Astrocyte (in vitro differentiated cells and primary cell): Measurements from ENCODE around the gene HECA.

Source experiments
- EZH2 ChIP-seq: IDR thresholded peaks from 2 replicates; pipeline ENCODE4 v1.6.1; 2012; ENCODE audit warnings: mild to moderate bottlenecking, low read length, inconsistent platforms; ENCODE audit not compliant: insufficient read depth
- TF ChIP-seq, protein P1 (sequence below): IDR thresholded peaks from 2 replicates; pipeline ENCODE4 v1.5.1; 2011; ENCODE audit warnings: low read depth, mild to moderate bottlenecking, inconsistent platforms, low read length, moderate library complexity; ENCODE audit not compliant: insufficient read depth

DNA sequence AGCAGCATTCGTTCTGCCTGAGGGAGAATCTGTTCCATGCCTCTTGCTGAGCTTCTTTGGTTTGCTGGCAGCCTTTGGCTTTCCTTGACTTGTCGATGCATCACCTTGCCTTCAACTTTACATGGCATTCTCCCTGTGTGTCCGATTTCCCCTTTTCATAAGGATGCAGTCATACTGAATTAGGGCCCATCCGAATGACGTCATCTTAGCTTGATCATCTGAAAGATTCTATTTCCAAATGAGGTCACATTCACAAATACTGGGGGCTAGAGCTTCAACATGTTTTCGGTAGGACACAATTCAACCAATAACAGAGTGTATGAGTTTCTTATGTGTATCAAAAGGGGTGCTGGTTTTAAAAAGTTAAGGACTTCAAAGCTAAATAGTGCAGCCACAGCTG lies 27.8 kb upstream of the HECA start:
- TF ChIP-seq, protein P1, sequence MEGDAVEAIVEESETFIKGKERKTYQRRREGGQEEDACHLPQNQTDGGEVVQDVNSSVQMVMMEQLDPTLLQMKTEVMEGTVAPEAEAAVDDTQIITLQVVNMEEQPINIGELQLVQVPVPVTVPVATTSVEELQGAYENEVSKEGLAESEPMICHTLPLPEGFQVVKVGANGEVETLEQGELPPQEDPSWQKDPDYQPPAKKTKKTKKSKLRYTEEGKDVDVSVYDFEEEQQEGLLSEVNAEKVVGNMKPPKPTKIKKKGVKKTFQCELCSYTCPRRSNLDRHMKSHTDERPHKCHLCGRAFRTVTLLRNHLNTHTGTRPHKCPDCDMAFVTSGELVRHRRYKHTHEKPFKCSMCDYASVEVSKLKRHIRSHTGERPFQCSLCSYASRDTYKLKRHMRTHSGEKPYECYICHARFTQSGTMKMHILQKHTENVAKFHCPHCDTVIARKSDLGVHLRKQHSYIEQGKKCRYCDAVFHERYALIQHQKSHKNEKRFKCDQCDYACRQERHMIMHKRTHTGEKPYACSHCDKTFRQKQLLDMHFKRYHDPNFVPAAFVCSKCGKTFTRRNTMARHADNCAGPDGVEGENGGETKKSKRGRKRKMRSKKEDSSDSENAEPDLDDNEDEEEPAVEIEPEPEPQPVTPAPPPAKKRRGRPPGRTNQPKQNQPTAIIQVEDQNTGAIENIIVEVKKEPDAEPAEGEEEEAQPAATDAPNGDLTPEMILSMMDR = no peak
- TF ChIP-seq EZH2 = no peak
